Thoracic aorta (tissue), 2 donors: Measurements from ENCODE around the gene B4GALNT3. TPM values are rescaled to one million over a fixed set of nuclear protein-coding genes. Genes with fewer than 3 reads are reported as not detected.

ENCODE experiments used
- ATAC-seq: fragments of 150-250 bp; one replicate; pipeline ENCODE4 v1.8.0; 2017; ENCODE audit warnings: low read depth; ENCODE audit not compliant: insufficient number of reproducible peaks, low FRiP score
- DNase-seq: peaks from one replicate; pipeline ENCODE4 v3.0.0-alpha.2; 2020; ENCODE audit warnings: low spot score
- H3K27ac ChIP-seq, 2 donors: fragments of 200-600 bp; sonication (generic); 1 replicate in 1 of 2; 2 replicates in 1 of 2; pipeline ENCODE4 v1.5.1; 2016; ENCODE audit warnings: mild to moderate bottlenecking in 2 of 2, moderate library complexity in 2 of 2
- H3K27me3 ChIP-seq: fragments of 200-600 bp; sonication (generic); replicated peaks from 2 replicates; pipeline ENCODE4 v1.6.0; 2016; ENCODE audit warnings: mild to moderate bottlenecking; ENCODE audit not compliant: insufficient read depth
- H3K36me3 ChIP-seq: fragments of 200-600 bp; sonication (generic); one replicate; pipeline ENCODE4 v1.5.1; 2016
- H3K4me1 ChIP-seq, 2 donors: fragments of 200-600 bp; sonication (generic); 1 replicate in 1 of 2; 2 replicates in 1 of 2; pipeline versions ENCODE4 v1.5.1 to v1.6.0; 2016; ENCODE audit warnings: low read depth in 2 of 2, mild to moderate bottlenecking in 1 of 2; ENCODE audit not compliant: control insufficient read depth in 1 of 2
- H3K4me3 ChIP-seq: fragments of 200-600 bp; sonication (generic); 2 replicates; pipeline ENCODE4 v1.5.1; 2016; ENCODE audit warnings: mild to moderate bottlenecking
- H3K9me3 ChIP-seq: fragments of 200-600 bp; sonication (generic); 2 replicates; pipeline ENCODE4 v1.5.1; 2016
- total RNA-seq, 2 donors: library from RNA; depleted of rRNA; stranded (reverse); fragments of >200 nt; gene quantifications; one replicate each; pipeline versions ENCODE4 v1.1.0 to v1.2.3, GENCODE V29; 2016
- TF ChIP-seq, protein P1 (sequence below): fragments of 200-600 bp; sonication (generic); IDR thresholded peaks from one replicate; pipeline ENCODE4 v1.5.1; 2019; ENCODE audit warnings: antibody characterized with exemption

B4GALNT3 gene
- total RNA-seq, 2 donors from 2014 or later = 16.8 to 22.3 TPM

DNA sequence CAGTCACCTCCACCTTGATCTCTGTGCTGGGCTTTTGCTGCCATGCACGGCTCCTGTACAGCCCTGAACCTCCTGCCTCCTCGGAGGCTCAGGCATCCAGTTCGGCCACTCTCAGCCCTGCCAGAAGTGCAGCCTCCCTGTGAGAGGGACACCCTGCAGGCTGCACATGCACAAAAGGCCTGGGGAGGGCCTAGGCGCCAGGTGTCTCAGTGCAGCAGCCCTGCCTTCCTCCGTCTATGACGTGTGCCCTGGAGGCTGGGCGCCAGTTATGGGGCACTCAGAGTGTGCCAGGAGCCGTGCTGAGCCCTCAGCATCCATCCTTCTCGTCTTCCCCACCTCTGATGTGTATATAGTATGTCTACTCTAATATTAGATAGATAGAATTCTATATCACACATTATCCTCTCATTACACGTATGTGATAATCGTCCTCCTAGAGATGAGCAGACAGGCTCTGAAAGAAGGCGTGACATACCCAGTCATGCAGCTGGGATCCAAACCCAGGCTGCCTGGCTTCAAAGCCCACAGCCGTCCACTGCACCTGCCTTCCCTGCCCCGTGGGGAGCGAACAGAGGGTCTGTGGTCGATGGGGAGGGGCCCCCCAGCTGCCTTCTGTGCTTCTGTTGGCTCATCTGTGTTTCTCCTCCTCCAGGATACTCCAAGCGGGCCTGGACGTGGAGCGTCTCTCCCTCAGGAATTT, 101.1 kb downstream of the B4GALNT3 start:
- ATAC-seq (no peak), DNase-seq (no peak)
- Histone ChIP-seq H3K27ac (no peak overlapping the region), H3K36me3 (peaks cover 8% of the 10 kb centered on the region), H3K9me3 (no peaks in the 10 kb centered on the region), H3K4me3 (no peak overlapping the region), H3K4me1 (peaks cover 5 to 16% of the 10 kb centered on the region in 2 donors), H3K27me3 (no peaks in the 10 kb centered on the region)
- TF ChIP-seq, protein P1, sequence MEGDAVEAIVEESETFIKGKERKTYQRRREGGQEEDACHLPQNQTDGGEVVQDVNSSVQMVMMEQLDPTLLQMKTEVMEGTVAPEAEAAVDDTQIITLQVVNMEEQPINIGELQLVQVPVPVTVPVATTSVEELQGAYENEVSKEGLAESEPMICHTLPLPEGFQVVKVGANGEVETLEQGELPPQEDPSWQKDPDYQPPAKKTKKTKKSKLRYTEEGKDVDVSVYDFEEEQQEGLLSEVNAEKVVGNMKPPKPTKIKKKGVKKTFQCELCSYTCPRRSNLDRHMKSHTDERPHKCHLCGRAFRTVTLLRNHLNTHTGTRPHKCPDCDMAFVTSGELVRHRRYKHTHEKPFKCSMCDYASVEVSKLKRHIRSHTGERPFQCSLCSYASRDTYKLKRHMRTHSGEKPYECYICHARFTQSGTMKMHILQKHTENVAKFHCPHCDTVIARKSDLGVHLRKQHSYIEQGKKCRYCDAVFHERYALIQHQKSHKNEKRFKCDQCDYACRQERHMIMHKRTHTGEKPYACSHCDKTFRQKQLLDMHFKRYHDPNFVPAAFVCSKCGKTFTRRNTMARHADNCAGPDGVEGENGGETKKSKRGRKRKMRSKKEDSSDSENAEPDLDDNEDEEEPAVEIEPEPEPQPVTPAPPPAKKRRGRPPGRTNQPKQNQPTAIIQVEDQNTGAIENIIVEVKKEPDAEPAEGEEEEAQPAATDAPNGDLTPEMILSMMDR = no peak

- Histone ChIP-seq H3K27ac (peak overlapping the region in 1 of 2 donors; percentile 12), H3K4me1 (peaks cover 5 to 16% of the 10 kb centered on the region in 2 donors), H3K36me3 (peaks cover 8% of the 10 kb centered on the region), H3K4me3 (no peak overlapping the region), H3K27me3 (no peaks in the 10 kb centered on the region), H3K9me3 (no peaks in the 10 kb centered on the region)
- ATAC-seq (no peak), DNase-seq (no peak)
- TF ChIP-seq, protein P1 = no peak
Observed at GRCh38 chr12:561391-561705, 101.6 kb downstream of the B4GALNT3 start.

GRCh38 chr12:561908-562593, 102.3 kb downstream of the B4GALNT3 start:
- Histone ChIP-seq H3K36me3 (peaks cover 5% of the 10 kb centered on the region), H3K27ac (peak overlapping the region in 1 of 2 donors; percentile 12), H3K9me3 (no peaks in the 10 kb centered on the region), H3K4me1 (peaks cover 5 to 16% of the 10 kb centered on the region in 2 donors), H3K4me3 (peak overlapping the region; percentile 47), H3K27me3 (no peaks in the 10 kb centered on the region)
- DNase-seq (no peak), ATAC-seq (no peak)
- TF ChIP-seq, protein P1 = no peak

GRCh38 chr12:562634-563033, 102.9 kb downstream of the B4GALNT3 start:
- Histone ChIP-seq H3K4me1 (peaks cover 5 to 16% of the 10 kb centered on the region in 2 donors), H3K27ac (no peak overlapping the region), H3K9me3 (no peaks in the 10 kb centered on the region), H3K27me3 (no peaks in the 10 kb centered on the region), H3K36me3 (peaks cover 5% of the 10 kb centered on the region), H3K4me3 (no peak overlapping the region)
- DNase-seq (no peak), ATAC-seq (no peak)
- TF ChIP-seq, protein P1 = no peak

DNA sequence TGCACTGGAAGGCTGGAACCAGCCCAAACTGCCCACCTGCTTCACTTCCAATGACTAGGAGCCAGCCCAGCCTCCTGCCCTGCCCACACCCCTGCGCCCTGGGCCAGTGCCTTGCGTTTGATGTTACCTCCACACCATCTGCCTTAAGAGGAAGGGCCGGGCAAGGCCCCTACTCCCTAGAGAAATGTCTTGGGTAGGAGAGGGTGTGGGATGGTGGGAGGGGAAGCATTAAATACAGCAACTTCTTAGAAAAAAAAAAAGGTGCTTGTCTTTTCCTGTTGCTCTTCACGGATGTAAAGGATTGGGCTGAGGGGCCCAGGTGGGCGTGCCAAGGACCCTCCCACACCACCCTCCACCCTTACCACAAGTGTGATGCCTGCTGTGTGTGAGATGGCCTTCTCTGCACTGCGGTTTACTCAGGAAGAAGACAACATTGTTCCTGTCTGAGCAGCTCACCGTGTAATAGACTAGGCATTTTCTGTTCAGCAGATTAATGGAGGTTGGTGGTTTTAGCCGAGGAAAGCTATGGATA, 103.6 kb downstream of the B4GALNT3 start:
- H3K27ac ChIP-seq = peak overlapping the region; percentile 8 to 14
- no peak overlapping the region for H3K4me3 ChIP-seq
- H3K36me3 ChIP-seq = peaks cover 5% of the 10 kb centered on the region
- peaks cover 5 to 16% of the 10 kb centered on the region in 2 donors for H3K4me1 ChIP-seq
- no peaks in the 10 kb centered on the region for H3K27me3 ChIP-seq
- H3K9me3 ChIP-seq = no peaks in the 10 kb centered on the region
- DNase-seq (no peak), ATAC-seq (no peak)
- TF ChIP-seq, protein P1 = no peak
